WTC11 (cell line): ENCODE measurements around the gene PRELID3B. TPM values are rescaled to one million over a fixed set of nuclear protein-coding genes. Genes with fewer than 3 reads are reported as not detected.

Experiments used
- ATAC-seq: fragments of 200-7000 bp; cut with Tn5 transposase; 2 replicates; pipeline ENCODE4 v1.10.0; 2021; ENCODE audit warnings: mild to moderate bottlenecking, moderate library complexity
- CTCF ChIA-PET: fragments of 300-600 bp; sonication (Branson Sonifier 250); formaldehyde crosslinking; loops from one replicate; lab custom pipeline; 2021; ENCODE audit warnings: antibody characterized with exemption; lab: Charles Lee
- POLR2A ChIA-PET: fragments of 350-600 bp; sonication (Branson Sonifier 250); formaldehyde crosslinking; loops from one replicate; lab custom pipeline; 2021; ENCODE audit warnings: antibody characterized with exemption; lab: Charles Lee
- DNase-seq: peaks from one replicate; pipeline ENCODE4 v3.0.0; 2021; ENCODE audit warnings: low spot score
- H3K27ac Mint-ChIP-seq: 2 replicates; pipeline ENCODE4 v1.8.0; 2021; ENCODE audit warnings: mixed read lengths
- H3K27me3 Mint-ChIP-seq: 2 replicates; pipeline ENCODE4 v1.8.0; 2021; ENCODE audit warnings: low read depth, mild to moderate bottlenecking, moderate library complexity, mixed read lengths
- H3K36me3 Mint-ChIP-seq: 2 replicates; pipeline ENCODE4 v1.8.0; 2021; ENCODE audit warnings: mixed read lengths
- H3K4me1 Mint-ChIP-seq: 2 replicates; pipeline ENCODE4 v1.8.0; 2022; ENCODE audit warnings: mixed read lengths
- H3K4me3 Mint-ChIP-seq: 2 replicates; pipeline ENCODE4 v1.8.0; 2021; ENCODE audit warnings: mild to moderate bottlenecking, moderate library complexity, mixed read lengths
- H3K9me3 Mint-ChIP-seq: 2 replicates; pipeline ENCODE4 v1.8.0; 2021; ENCODE audit warnings: mixed read lengths
- CREM ChIP-seq: sonication (generic); formaldehyde crosslinking; IDR thresholded peaks from 2 replicates; pipeline ENCODE4 v1.8.1; 2022; ENCODE audit warnings: mild to moderate bottlenecking, missing genetic modification reagents, moderate library complexity
- EMX1 ChIP-seq: fragments of 250-450 bp; sonication (Bioruptor Pico); IDR thresholded peaks from 2 replicates; pipeline ENCODE4 v1.8.0; 2021; ENCODE audit warnings: mild to moderate bottlenecking
- ESRRA ChIP-seq: sonication (generic); formaldehyde crosslinking; IDR thresholded peaks from 2 replicates; pipeline ENCODE4 v1.8.1; 2022; ENCODE audit warnings: mild to moderate bottlenecking, missing genetic modification reagents, borderline replicate concordance
- GABPB1 ChIP-seq: sonication (generic); formaldehyde crosslinking; IDR thresholded peaks from 2 replicates; pipeline ENCODE4 v1.8.1; 2023; ENCODE audit warnings: mild to moderate bottlenecking, missing genetic modification reagents
- IRF2 ChIP-seq: sonication (generic); formaldehyde crosslinking; IDR thresholded peaks from 2 replicates; pipeline ENCODE4 v1.8.0; 2022; ENCODE audit warnings: low read depth, missing genetic modification reagents, borderline replicate concordance
- JUN ChIP-seq: sonication (generic); formaldehyde crosslinking; IDR thresholded peaks from 2 replicates; pipeline ENCODE4 v1.8.0; 2023; ENCODE audit warnings: mild to moderate bottlenecking, missing genetic modification reagents
- NFATC4 ChIP-seq: fragments of 250-450 bp; sonication (Bioruptor Pico); IDR thresholded peaks from 2 replicates; pipeline ENCODE4 v1.9.0; 2021; ENCODE audit warnings: mild to moderate bottlenecking
- NFYB ChIP-seq: sonication (generic); formaldehyde crosslinking; conservative IDR thresholded peaks from 2 replicates; pipeline ENCODE4 v1.8.0; 2022; ENCODE audit warnings: low read depth, missing genetic modification reagents
- NR3C1 ChIP-seq: sonication (generic); formaldehyde crosslinking; conservative IDR thresholded peaks from 2 replicates; pipeline ENCODE4 v1.8.1; 2023; ENCODE audit warnings: low read depth, mild to moderate bottlenecking, missing genetic modification reagents
- OVOL2 ChIP-seq: fragments of 250-450 bp; sonication (Bioruptor Pico); IDR thresholded peaks from 2 replicates; pipeline ENCODE4 v1.9.0; 2021; ENCODE audit warnings: mild to moderate bottlenecking, borderline replicate concordance
- SMAD4 ChIP-seq: sonication (generic); formaldehyde crosslinking; IDR thresholded peaks from 2 replicates; pipeline ENCODE4 v1.8.0; 2022; ENCODE audit warnings: mild to moderate bottlenecking, missing genetic modification reagents
- SOX15 ChIP-seq: fragments of 250-450 bp; sonication (Bioruptor Pico); IDR thresholded peaks from 2 replicates; pipeline ENCODE4 v1.9.0; 2021; ENCODE audit warnings: mild to moderate bottlenecking
- TEAD1 ChIP-seq: sonication (generic); formaldehyde crosslinking; IDR thresholded peaks from 2 replicates; pipeline ENCODE4 v1.8.0; 2022; ENCODE audit warnings: mild to moderate bottlenecking, missing genetic modification reagents
- TEAD4 ChIP-seq: sonication (generic); formaldehyde crosslinking; IDR thresholded peaks from 2 replicates; pipeline ENCODE4 v1.8.0; 2022; ENCODE audit warnings: mild to moderate bottlenecking, missing genetic modification reagents
- ZNF263 ChIP-seq: sonication (generic); formaldehyde crosslinking; IDR thresholded peaks from 2 replicates; pipeline ENCODE4 v1.8.1; 2022; ENCODE audit warnings: low read depth, mild to moderate bottlenecking, moderate library complexity, missing genetic modification reagents
- total RNA-seq: library from RNA; stranded (reverse); gene quantifications from 3 replicates; pipeline ENCODE4 v1.2.3, GENCODE V29; 2021
- TF ChIP-seq, protein P1 (sequence below): sonication (generic); formaldehyde crosslinking; IDR thresholded peaks from 2 replicates; pipeline ENCODE4 v1.8.0; 2023; ENCODE audit warnings: mild to moderate bottlenecking, missing genetic modification reagents
- TF ChIP-seq, protein P2 (sequence below): fragments of 200-600 bp; IDR thresholded peaks from 2 replicates; pipeline ENCODE4 v1.8.0; 2022; ENCODE audit warnings: antibody characterized with exemption
- TF ChIP-seq, protein P3 (sequence below): sonication (generic); formaldehyde crosslinking; IDR thresholded peaks from 2 replicates; pipeline ENCODE4 v1.8.0; 2022; ENCODE audit warnings: mild to moderate bottlenecking, missing genetic modification reagents
- TF ChIP-seq, protein P4 (sequence below): sonication (generic); formaldehyde crosslinking; IDR thresholded peaks from 2 replicates; pipeline ENCODE4 v1.8.1; 2023; ENCODE audit warnings: mild to moderate bottlenecking, moderate library complexity, missing genetic modification reagents
- TF ChIP-seq, protein P5 (sequence below): sonication (generic); formaldehyde crosslinking; IDR thresholded peaks from 2 replicates; pipeline ENCODE4 v1.8.0; 2022; ENCODE audit warnings: mild to moderate bottlenecking, missing genetic modification reagents
- TF ChIP-seq, protein P6 (sequence below): sonication (generic); formaldehyde crosslinking; IDR thresholded peaks from 2 replicates; pipeline ENCODE4 v1.8.1; 2023; ENCODE audit warnings: mild to moderate bottlenecking, missing genetic modification reagents

The PRELID3B gene
- total RNA-seq, 1 experiment from 2014 or later, result 46.9 TPM

DNA sequence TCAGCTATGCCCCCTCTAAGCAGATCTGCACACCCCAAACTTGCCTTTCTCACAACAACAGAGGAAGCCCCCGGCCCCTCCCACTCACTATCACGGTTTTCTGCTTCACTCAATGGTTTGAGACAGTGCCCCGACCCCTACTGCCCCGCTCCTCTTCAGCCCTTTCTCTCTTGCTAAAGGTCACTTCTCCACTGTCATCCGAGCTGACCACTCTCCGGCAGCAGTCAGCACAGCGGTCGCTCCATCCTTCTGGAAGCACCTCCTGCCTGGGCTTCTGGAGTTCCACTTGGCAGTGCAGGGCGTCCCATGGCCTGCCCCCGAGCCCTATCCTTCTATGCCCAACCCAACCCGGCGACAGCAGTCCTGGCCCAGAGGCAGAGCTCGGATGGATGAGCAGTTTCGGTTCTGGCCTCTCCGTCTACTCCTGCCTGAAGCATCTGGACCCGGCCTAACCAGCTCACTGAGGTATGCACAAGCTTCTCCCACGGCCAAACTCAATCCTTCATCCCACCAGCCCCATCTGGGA, 39.6 kb downstream of the PRELID3B start:
- ChIA-PET POLR2A (no interaction called here), CTCF (no interaction called here)
- H3K4me3 Mint-ChIP-seq, result no peak overlapping the region

DNA sequence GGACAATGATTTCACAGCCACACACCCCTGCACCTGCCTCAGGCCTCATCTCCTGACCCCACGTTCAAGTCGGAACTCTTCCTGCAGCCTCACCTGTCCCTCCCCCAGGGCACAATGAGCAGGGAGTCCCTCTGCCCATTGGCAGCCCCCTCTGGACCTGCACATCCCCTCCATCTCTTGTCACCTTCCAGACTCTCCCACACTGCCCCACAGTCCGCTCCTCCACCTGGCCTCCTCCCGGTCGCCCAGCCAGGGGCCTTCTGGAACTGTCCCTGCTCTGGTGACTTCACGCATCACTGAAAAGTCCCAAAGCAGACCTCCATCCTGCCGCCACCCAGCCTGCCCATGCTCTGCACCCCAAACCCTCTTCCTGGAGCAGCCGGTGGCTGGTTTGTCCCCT, 40.2 kb downstream of the PRELID3B start:
- ATAC-seq (no peak), DNase-seq (no peak)
- Mint-ChIP-seq H3K36me3 (peaks cover 3% of the 10 kb centered on the region; the same call in 1 of the 2 replicates), H3K27ac (no peak overlapping the region), H3K4me1 (peaks cover 12% of the 10 kb centered on the region), H3K4me3 (no peak overlapping the region), H3K27me3 (peaks cover 5% of the 10 kb centered on the region; the same call in 1 of the 2 replicates), H3K9me3 (no peaks in the 10 kb centered on the region)
- TF ChIP-seq, protein P1, sequence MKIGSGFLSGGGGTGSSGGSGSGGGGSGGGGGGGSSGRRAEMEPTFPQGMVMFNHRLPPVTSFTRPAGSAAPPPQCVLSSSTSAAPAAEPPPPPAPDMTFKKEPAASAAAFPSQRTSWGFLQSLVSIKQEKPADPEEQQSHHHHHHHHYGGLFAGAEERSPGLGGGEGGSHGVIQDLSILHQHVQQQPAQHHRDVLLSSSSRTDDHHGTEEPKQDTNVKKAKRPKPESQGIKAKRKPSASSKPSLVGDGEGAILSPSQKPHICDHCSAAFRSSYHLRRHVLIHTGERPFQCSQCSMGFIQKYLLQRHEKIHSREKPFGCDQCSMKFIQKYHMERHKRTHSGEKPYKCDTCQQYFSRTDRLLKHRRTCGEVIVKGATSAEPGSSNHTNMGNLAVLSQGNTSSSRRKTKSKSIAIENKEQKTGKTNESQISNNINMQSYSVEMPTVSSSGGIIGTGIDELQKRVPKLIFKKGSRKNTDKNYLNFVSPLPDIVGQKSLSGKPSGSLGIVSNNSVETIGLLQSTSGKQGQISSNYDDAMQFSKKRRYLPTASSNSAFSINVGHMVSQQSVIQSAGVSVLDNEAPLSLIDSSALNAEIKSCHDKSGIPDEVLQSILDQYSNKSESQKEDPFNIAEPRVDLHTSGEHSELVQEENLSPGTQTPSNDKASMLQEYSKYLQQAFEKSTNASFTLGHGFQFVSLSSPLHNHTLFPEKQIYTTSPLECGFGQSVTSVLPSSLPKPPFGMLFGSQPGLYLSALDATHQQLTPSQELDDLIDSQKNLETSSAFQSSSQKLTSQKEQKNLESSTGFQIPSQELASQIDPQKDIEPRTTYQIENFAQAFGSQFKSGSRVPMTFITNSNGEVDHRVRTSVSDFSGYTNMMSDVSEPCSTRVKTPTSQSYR (CRISPR knock-in tag), result no peak
- TF ChIP-seq, protein P2, sequence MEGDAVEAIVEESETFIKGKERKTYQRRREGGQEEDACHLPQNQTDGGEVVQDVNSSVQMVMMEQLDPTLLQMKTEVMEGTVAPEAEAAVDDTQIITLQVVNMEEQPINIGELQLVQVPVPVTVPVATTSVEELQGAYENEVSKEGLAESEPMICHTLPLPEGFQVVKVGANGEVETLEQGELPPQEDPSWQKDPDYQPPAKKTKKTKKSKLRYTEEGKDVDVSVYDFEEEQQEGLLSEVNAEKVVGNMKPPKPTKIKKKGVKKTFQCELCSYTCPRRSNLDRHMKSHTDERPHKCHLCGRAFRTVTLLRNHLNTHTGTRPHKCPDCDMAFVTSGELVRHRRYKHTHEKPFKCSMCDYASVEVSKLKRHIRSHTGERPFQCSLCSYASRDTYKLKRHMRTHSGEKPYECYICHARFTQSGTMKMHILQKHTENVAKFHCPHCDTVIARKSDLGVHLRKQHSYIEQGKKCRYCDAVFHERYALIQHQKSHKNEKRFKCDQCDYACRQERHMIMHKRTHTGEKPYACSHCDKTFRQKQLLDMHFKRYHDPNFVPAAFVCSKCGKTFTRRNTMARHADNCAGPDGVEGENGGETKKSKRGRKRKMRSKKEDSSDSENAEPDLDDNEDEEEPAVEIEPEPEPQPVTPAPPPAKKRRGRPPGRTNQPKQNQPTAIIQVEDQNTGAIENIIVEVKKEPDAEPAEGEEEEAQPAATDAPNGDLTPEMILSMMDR, result no peak
- TF ChIP-seq, protein P3, sequence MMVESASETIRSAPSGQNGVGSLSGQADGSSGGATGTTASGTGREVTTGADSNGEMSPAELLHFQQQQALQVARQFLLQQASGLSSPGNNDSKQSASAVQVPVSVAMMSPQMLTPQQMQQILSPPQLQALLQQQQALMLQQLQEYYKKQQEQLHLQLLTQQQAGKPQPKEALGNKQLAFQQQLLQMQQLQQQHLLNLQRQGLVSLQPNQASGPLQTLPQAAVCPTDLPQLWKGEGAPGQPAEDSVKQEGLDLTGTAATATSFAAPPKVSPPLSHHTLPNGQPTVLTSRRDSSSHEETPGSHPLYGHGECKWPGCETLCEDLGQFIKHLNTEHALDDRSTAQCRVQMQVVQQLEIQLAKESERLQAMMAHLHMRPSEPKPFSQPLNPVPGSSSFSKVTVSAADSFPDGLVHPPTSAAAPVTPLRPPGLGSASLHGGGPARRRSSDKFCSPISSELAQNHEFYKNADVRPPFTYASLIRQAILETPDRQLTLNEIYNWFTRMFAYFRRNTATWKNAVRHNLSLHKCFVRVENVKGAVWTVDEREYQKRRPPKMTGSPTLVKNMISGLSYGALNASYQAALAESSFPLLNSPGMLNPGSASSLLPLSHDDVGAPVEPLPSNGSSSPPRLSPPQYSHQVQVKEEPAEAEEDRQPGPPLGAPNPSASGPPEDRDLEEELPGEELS (CRISPR knock-in tag), result no peak
- TF ChIP-seq EMX1 (no peak), ESRRA (no peak), SMAD4 (no peak), ZNF263 (CRISPR knock-in tag) (no peak), TEAD4 (CRISPR knock-in tag) (no peak), TEAD1 (CRISPR knock-in tag) (no peak), NFATC4 (no peak), NFYB (CRISPR knock-in tag) (no peak), OVOL2 (CRISPR knock-in tag) (no peak), JUN (CRISPR knock-in tag) (no peak), SOX15 (CRISPR knock-in tag) (no peak), NR3C1 (CRISPR knock-in tag) (no peak), CREM (CRISPR knock-in tag) (no peak), IRF2 (no peak)
- TF ChIP-seq, protein P4, sequence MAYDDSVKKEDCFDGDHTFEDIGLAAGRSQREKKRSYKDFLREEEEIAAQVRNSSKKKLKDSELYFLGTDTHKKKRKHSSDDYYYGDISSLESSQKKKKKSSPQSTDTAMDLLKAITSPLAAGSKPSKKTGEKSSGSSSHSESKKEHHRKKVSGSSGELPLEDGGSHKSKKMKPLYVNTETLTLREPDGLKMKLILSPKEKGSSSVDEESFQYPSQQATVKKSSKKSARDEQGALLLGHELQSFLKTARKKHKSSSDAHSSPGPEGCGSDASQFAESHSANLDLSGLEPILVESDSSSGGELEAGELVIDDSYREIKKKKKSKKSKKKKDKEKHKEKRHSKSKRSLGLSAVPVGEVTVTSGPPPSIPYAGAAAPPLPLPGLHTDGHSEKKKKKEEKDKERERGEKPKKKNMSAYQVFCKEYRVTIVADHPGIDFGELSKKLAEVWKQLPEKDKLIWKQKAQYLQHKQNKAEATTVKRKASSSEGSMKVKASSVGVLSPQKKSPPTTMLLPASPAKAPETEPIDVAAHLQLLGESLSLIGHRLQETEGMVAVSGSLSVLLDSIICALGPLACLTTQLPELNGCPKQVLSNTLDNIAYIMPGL (CRISPR knock-in tag), result no peak
- TF ChIP-seq, protein P5, sequence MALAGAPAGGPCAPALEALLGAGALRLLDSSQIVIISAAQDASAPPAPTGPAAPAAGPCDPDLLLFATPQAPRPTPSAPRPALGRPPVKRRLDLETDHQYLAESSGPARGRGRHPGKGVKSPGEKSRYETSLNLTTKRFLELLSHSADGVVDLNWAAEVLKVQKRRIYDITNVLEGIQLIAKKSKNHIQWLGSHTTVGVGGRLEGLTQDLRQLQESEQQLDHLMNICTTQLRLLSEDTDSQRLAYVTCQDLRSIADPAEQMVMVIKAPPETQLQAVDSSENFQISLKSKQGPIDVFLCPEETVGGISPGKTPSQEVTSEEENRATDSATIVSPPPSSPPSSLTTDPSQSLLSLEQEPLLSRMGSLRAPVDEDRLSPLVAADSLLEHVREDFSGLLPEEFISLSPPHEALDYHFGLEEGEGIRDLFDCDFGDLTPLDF (CRISPR knock-in tag), result no peak
- ChIA-PET POLR2A (no interaction called here), CTCF (no interaction called here)

More for the DNA sequence above, 39.6 kb downstream of the PRELID3B start:
- no peaks in the 10 kb centered on the region for H3K9me3 Mint-ChIP-seq
- ATAC-seq, result no peak
- H3K4me1 Mint-ChIP-seq, result peaks cover 12% of the 10 kb centered on the region
- peaks cover 8% of the 10 kb centered on the region for H3K27me3 Mint-ChIP-seq
- no peaks in the 10 kb centered on the region for H3K36me3 Mint-ChIP-seq
- DNase-seq, result no peak
- H3K27ac Mint-ChIP-seq, result peak overlapping the region; percentile 24; the same call in 1 of the 2 replicates
- TF ChIP-seq GABPB1 (CRISPR knock-in tag), result peak; percentile 40; the same call in 1 of the 2 replicates
- TF ChIP-seq, protein P6, sequence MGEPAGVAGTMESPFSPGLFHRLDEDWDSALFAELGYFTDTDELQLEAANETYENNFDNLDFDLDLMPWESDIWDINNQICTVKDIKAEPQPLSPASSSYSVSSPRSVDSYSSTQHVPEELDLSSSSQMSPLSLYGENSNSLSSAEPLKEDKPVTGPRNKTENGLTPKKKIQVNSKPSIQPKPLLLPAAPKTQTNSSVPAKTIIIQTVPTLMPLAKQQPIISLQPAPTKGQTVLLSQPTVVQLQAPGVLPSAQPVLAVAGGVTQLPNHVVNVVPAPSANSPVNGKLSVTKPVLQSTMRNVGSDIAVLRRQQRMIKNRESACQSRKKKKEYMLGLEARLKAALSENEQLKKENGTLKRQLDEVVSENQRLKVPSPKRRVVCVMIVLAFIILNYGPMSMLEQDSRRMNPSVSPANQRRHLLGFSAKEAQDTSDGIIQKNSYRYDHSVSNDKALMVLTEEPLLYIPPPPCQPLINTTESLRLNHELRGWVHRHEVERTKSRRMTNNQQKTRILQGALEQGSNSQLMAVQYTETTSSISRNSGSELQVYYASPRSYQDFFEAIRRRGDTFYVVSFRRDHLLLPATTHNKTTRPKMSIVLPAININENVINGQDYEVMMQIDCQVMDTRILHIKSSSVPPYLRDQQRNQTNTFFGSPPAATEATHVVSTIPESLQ (CRISPR knock-in tag), result no peak
